ENCODE results near the gene DLG2.

GRCh38 chr11:84390441-84391078 lies 1236.6 kb downstream of the DLG2 start:
- TF ChIP-seq CTCF (IDR thresholded peaks at IDR 0.05; ENCODE audit: control extremely low read depth in 1 of 3, insufficient read depth in 1 of 3, low read depth in 1 of 3, low read length in 3 of 3) (peak in 2 of 3 experiments; percentile 64 to 67; a peak in 3 of 4 replicates), EP300 (IDR thresholded peaks at IDR 0.05; ENCODE audit: borderline replicate concordance in 1 of 2, low read depth in 2 of 2, low read length in 2 of 2) (no peak), EZH2 (IDR thresholded peaks at IDR 0.05; ENCODE audit: low read depth, low read length, severe bottlenecking) (no peak), TAF7 (optimal IDR thresholded peaks at IDR 0.05; ENCODE audit: borderline replicate concordance, low read depth, low read length) (no peak), CBX5 (IDR thresholded peaks at IDR 0.05; ENCODE audit: low read depth, low read length) (no peak), SP1 (IDR thresholded peaks at IDR 0.05; ENCODE audit: low read depth, low read length) (no peak), PHF8 (conservative IDR thresholded peaks at IDR 0.05; ENCODE audit: low read depth, low read length) (no peak), SUZ12 (IDR thresholded peaks at IDR 0.05; ENCODE audit: low read length) (no peak)
